IPS-20b (cell line): Measurements from ENCODE around the gene ZNF823.
"Not testable (repeated sequence)": the region's sequence is repeated elsewhere in the genome, so short reads cannot be mapped to it uniquely, and the experiment has no call there.

Experiments used
- H3K27ac ChIP-seq: one replicate; pipeline ENCODE4 v1.5.1; 2013; ENCODE audit warnings: low read length
- H3K27me3 ChIP-seq: 2 replicates; pipeline ENCODE4 v1.6.1; 2013; ENCODE audit warnings: mild to moderate bottlenecking, low read length, inconsistent platforms; ENCODE audit not compliant: insufficient read depth
- H3K36me3 ChIP-seq: 2 replicates; pipeline ENCODE4 v1.6.1; 2013; ENCODE audit warnings: low read depth, mild to moderate bottlenecking, inconsistent platforms, low read length, moderate library complexity; ENCODE audit not compliant: insufficient read depth
- H3K4me1 ChIP-seq: 2 replicates; pipeline ENCODE4 v1.6.1; 2013; ENCODE audit warnings: mild to moderate bottlenecking, control low read depth, inconsistent platforms, low read length, moderate library complexity; ENCODE audit not compliant: insufficient read depth
- H3K4me3 ChIP-seq: 2 replicates; pipeline ENCODE4 v1.5.1; 2013; ENCODE audit warnings: mild to moderate bottlenecking, low read length, inconsistent platforms
- H3K9ac ChIP-seq: 2 replicates; pipeline ENCODE4 v1.6.1; 2013; ENCODE audit warnings: low read depth, mild to moderate bottlenecking, inconsistent platforms, low read length, moderate library complexity
- H3K9me3 ChIP-seq: 2 replicates; pipeline ENCODE4 v1.6.1; 2013; ENCODE audit warnings: mild to moderate bottlenecking, low read depth, low read length, inconsistent platforms; ENCODE audit not compliant: insufficient read depth

ZNF823 gene

GRCh38 chr19:11694533-11695439 is 44.0 kb downstream of the ZNF823 start:
- Histone ChIP-seq H3K4me3 (peak overlapping the region; percentile 89), H3K9me3 (no peaks in the 10 kb centered on the region), H3K27me3 (peaks cover 6% of the 10 kb centered on the region; the same call in 1 of the 2 replicates), H3K27ac (no peak overlapping the region), H3K9ac (peak overlapping the region; percentile 85; the same call in 1 of the 2 replicates), H3K4me1 (no peaks in the 10 kb centered on the region; the same call in 1 of the 2 replicates), H3K36me3 (no peaks in the 10 kb centered on the region)

GRCh38 chr19:11693505-11694499 is 44.9 kb downstream of the ZNF823 start:
- Histone ChIP-seq H3K9ac (peak overlapping the region; percentile 85; the same call in 1 of the 2 replicates), H3K4me1 (no peaks in the 10 kb centered on the region; the same call in 1 of the 2 replicates), H3K4me3 (peak overlapping the region; percentile 89), H3K9me3 (peaks cover 4% of the 10 kb centered on the region), H3K36me3 (peaks cover 3% of the 10 kb centered on the region), H3K27me3 (peaks cover 6% of the 10 kb centered on the region; the same call in 1 of the 2 replicates), H3K27ac (no peak overlapping the region)

GRCh38 chr19:11692127-11692790 is 46.5 kb downstream of the ZNF823 start:
- Histone ChIP-seq H3K27ac (no peak overlapping the region), H3K4me1 (no peaks in the 10 kb centered on the region; the same call in 1 of the 2 replicates), H3K36me3 (peaks cover 14% of the 10 kb centered on the region), H3K9me3 (peaks cover 19% of the 10 kb centered on the region), H3K4me3 (no peak overlapping the region), H3K27me3 (peaks cover 6% of the 10 kb centered on the region; the same call in 1 of the 2 replicates), H3K9ac (no peak overlapping the region)

- no peak overlapping the region for H3K9ac ChIP-seq
- H3K9me3 ChIP-seq, result peaks cover 79% of the 10 kb centered on the region
- peaks cover 46% of the 10 kb centered on the region for H3K36me3 ChIP-seq
- no peak overlapping the region; the same call in 1 of the 2 replicates for H3K4me3 ChIP-seq
- H3K4me1 ChIP-seq, result no peaks in the 10 kb centered on the region
- H3K27me3 ChIP-seq, result no peaks in the 10 kb centered on the region
- no peak overlapping the region for H3K27ac ChIP-seq
These were observed 52.8 kb downstream of the ZNF823 start for GRCh38 chr19:11685676-11686650.

GRCh38 chr19:11684987-11685675 is 53.6 kb downstream of the ZNF823 start:
- Histone ChIP-seq H3K4me3 (no peak overlapping the region), H3K9ac (no peak overlapping the region), H3K36me3 (peaks cover 53% of the 10 kb centered on the region), H3K27me3 (no peaks in the 10 kb centered on the region), H3K9me3 (peaks cover 87% of the 10 kb centered on the region), H3K27ac (no peak overlapping the region), H3K4me1 (no peaks in the 10 kb centered on the region)

GRCh38 chr19:11680689-11681302 is 58.0 kb downstream of the ZNF823 start:
- H3K4me1 ChIP-seq, result no peaks in the 10 kb centered on the region
- no peak overlapping the region for H3K9ac ChIP-seq
- H3K27ac ChIP-seq, result no peak overlapping the region
- peaks cover 28% of the 10 kb centered on the region for H3K36me3 ChIP-seq
- H3K4me3 ChIP-seq, result no peak overlapping the region
- peaks cover 81% of the 10 kb centered on the region for H3K9me3 ChIP-seq
- no peaks in the 10 kb centered on the region for H3K27me3 ChIP-seq

GRCh38 chr19:11678504-11678903 is 60.2 kb downstream of the ZNF823 start:
- H3K4me1 ChIP-seq, result no peaks in the 10 kb centered on the region
- H3K27me3 ChIP-seq, result no peaks in the 10 kb centered on the region
- H3K4me3 ChIP-seq, result no peak overlapping the region
- H3K27ac ChIP-seq, result no peak overlapping the region
- H3K9me3 ChIP-seq, result peaks cover 78% of the 10 kb centered on the region
- no peak overlapping the region for H3K9ac ChIP-seq
- peaks cover 11% of the 10 kb centered on the region for H3K36me3 ChIP-seq

GRCh38 chr19:11676661-11677600 is 61.8 kb downstream of the ZNF823 start:
- not testable (repeated sequence) for H3K9ac ChIP-seq, H3K36me3 ChIP-seq, H3K4me3 ChIP-seq, H3K27ac ChIP-seq, H3K4me1 ChIP-seq, H3K27me3 ChIP-seq
- H3K9me3 ChIP-seq, result peaks cover 73% of the 10 kb centered on the region

GRCh38 chr19:11675569-11675968 is 63.2 kb downstream of the ZNF823 start:
- Histone ChIP-seq H3K9ac (no peak overlapping the region), H3K4me1 (no peaks in the 10 kb centered on the region), H3K9me3 (peaks cover 63% of the 10 kb centered on the region), H3K27ac (no peak overlapping the region), H3K36me3 (peaks cover 3% of the 10 kb centered on the region), H3K4me3 (no peak overlapping the region), H3K27me3 (no peaks in the 10 kb centered on the region)
